Measurements from ENCODE around the gene NTM. TPM values are rescaled to one million over a fixed set of nuclear protein-coding genes. Genes with fewer than 3 reads are reported as not detected.

NTM gene
- total and polyA plus RNA-seq, 12 donors: 0.26 to 11.5 (median 4.0) TPM

- DNase-seq: no peak
- Histone ChIP-seq H3K36me3 (replicated peaks in 1 of 2) (no peaks in the 10 kb centered on the region), H3K4me1 (replicated peaks in 1 of 2) (no peaks in the 10 kb centered on the region), H3K4me3 (no peak overlapping the region), H3K9me3 (replicated peaks in 1 of 3) (no peaks in the 10 kb centered on the region), H3K27ac (no peak overlapping the region), H3K27me3 (no peaks in the 10 kb centered on the region)
- 81 to 85% (median 83%) methylated on average over 6 of the region's 6 CpGs for WGBS, 4 donors
- intact Hi-C loops (cut with DNase I): no loop called here
- no peak for TF ChIP-seq POLR2A (IDR thresholded peaks at IDR 0.05)
- TF ChIP-seq CTCF (IDR thresholded peaks at IDR 0.05): no peak
These were observed 240.9 kb downstream of the NTM start for GRCh38 chr11:131611322-131611721.

- TF ChIP-seq CTCF (IDR thresholded peaks at IDR 0.05) (no peak), POLR2A (IDR thresholded peaks at IDR 0.05) (no peak)
- H3K4me3 ChIP-seq: no peak overlapping the region
- no peaks in the 10 kb centered on the region for H3K4me1 ChIP-seq (replicated peaks in 1 of 2)
- intact Hi-C loops (cut with DNase I): no loop called here
- no peaks in the 10 kb centered on the region for H3K27me3 ChIP-seq
- H3K9me3 ChIP-seq (replicated peaks in 1 of 3): no peaks in the 10 kb centered on the region
- H3K27ac ChIP-seq: no peak overlapping the region
- no peak for DNase-seq
- H3K36me3 ChIP-seq (replicated peaks in 1 of 2): no peaks in the 10 kb centered on the region
- 83 to 88% (median 87%) methylated on average over 3 to 5 of the region's 5 CpGs for WGBS, 4 donors
These were observed 242.1 kb downstream of the NTM start for GRCh38 chr11:131612533-131612932.

GRCh38 chr11:131614631-131615030 is 244.2 kb downstream of the NTM start:
- WGBS, 4 donors: 62 to 80% (median 74%) methylated on average over 5 of the region's 5 CpGs
- H3K27me3 ChIP-seq: no peaks in the 10 kb centered on the region
- intact Hi-C loops (cut with DNase I): no loop called here

GRCh38 chr11:131615611-131616010 is 245.2 kb downstream of the NTM start:
- no peaks in the 10 kb centered on the region for H3K9me3 ChIP-seq (replicated peaks in 1 of 3)
- no peaks in the 10 kb centered on the region for H3K27me3 ChIP-seq
- WGBS, 4 donors: 77 to 99% (median 86%) methylated on average over 6 to 11 of the region's 11 CpGs
- no peak overlapping the region for H3K4me3 ChIP-seq
- no peaks in the 10 kb centered on the region for H3K36me3 ChIP-seq (replicated peaks in 1 of 2)
- intact Hi-C loops (cut with DNase I): no loop called here
- TF ChIP-seq CTCF (IDR thresholded peaks at IDR 0.05) (no peak), POLR2A (IDR thresholded peaks at IDR 0.05) (no peak)
- DNase-seq: no peak
- no peak overlapping the region for H3K27ac ChIP-seq
- no peaks in the 10 kb centered on the region for H3K4me1 ChIP-seq (replicated peaks in 1 of 2)

More at GRCh38 chr11:131614631-131615030, 244.2 kb downstream of the NTM start:
- H3K9me3 ChIP-seq (replicated peaks in 1 of 3): no peaks in the 10 kb centered on the region
- H3K36me3 ChIP-seq (replicated peaks in 1 of 2): no peaks in the 10 kb centered on the region
- H3K27ac ChIP-seq: no peak overlapping the region
- DNase-seq: no peak
- no peaks in the 10 kb centered on the region for H3K4me1 ChIP-seq (replicated peaks in 1 of 2)
- H3K4me3 ChIP-seq: no peak overlapping the region
- TF ChIP-seq CTCF (IDR thresholded peaks at IDR 0.05) (no peak), POLR2A (IDR thresholded peaks at IDR 0.05) (no peak)

Measured in adrenal gland (tissue), 12 donors.